Stimulated activated CD4-positive, alpha-beta T cell treated with anti-CD3 and anti-CD28 coated beads, Interleukin-2, amount 100 ng/mL, for 24 hours (primary cell): ENCODE measurements around the gene TMEM132E.
A peak's percentile ranks its signal among the peaks of the same experiment; 100 is the strongest.

Experiments used
- DNase-seq, 2 donors: peaks; one replicate each; pipeline ENCODE4 v3.0.0-alpha.2; 2020

TMEM132E gene

GRCh38 chr17:34637548-34638525 lies 58.5 kb downstream of the TMEM132E start:
- peak; percentile 85 to 87 for DNase-seq

- no peak for DNase-seq
Measured at GRCh38 chr17:34638526-34639260, 59.3 kb downstream of the TMEM132E start.

- no peak for DNase-seq
Measured at GRCh38 chr17:34639706-34640425, 60.5 kb downstream of the TMEM132E start.

DNA sequence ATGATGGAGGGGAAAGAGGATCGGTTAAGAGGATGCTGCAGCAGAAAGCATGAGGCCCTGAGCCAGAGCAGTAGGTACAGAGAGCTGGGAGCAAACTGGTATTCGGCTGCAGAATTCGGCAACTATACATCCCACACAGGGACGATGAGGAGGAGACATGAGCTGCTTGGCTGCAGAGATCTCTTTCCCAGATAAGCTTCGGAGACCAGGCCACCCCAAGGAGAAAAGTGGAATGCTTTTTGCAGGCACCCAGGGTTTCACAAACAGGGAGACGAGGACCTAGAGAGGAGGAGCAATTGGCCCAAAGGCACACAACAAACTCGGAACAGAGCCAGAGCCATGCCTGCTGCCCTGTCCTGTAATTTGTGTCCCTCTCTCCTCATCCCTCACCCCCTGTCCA lies 62.0 kb downstream of the TMEM132E start:
- DNase-seq = no peak

DNA sequence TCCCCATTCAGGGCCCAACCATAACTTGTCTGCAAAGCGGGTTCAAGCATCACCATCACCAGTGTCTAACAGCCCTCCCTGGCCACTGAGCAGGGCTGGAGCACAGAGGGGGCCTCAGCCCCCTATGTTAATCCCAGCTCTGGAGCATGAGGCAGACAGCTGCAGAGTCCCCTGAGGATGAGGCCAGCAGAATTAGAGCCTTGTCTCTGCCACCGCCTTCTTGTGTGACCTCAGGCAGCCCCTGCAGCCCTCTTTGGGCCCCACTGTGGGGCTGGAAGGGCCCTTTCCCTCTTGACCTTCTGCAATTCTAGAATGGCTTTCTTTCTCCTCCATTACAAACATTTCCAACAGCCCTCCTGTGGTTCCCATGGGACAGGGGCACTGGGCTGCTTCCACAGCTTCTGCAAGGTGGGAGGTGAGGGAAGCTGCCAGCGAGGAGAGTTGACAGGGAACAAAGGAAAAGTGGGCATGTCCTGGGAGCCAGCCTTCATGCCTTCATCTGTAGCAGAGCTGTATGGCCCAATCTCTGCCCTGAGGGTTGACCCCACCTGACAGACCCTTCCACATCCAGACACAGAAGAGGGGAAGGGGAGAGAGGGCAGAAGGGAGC lies 65.7 kb downstream of the TMEM132E start:
- DNase-seq = no peak

DNA sequence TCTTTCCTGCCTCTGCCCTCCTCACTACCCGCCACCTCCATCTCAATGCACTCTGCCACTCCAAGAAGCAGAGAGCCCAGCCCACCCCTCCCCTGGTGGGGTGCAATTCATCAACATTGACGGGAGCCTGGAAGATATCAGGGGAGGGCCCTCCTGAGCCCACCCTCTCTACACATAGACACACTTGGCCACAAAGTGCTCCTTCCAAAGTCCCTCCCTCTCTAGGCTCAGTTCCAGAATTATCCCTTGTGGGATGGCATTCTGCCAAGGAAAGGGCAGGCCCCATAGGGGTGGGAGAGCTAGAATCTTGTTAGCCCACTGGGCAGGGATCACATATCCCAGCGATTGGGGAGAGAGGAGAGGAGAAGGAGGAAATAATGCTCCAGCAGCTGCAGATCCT lies 66.2 kb downstream of the TMEM132E start:
- no peak for DNase-seq

DNA sequence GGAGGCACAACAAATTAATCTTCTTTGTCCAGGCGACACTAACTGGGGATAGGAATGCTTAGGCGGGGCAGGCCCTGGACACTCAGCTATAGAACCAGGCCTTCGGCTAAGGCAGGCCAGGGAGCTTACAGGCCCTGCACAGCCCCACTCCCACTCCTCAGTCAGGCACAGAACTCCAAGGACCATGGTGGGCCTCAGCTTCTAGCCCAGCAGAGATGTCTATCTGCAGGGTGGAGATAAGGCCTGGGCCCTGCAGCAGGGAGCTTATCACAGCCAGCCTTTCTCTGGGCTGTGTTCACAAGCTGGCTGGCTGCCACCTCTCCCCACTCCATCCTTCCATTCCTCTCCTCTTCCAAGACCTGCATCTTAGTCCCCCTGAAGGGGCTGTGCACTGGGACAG lies 68.1 kb downstream of the TMEM132E start:
- no peak for DNase-seq

DNA sequence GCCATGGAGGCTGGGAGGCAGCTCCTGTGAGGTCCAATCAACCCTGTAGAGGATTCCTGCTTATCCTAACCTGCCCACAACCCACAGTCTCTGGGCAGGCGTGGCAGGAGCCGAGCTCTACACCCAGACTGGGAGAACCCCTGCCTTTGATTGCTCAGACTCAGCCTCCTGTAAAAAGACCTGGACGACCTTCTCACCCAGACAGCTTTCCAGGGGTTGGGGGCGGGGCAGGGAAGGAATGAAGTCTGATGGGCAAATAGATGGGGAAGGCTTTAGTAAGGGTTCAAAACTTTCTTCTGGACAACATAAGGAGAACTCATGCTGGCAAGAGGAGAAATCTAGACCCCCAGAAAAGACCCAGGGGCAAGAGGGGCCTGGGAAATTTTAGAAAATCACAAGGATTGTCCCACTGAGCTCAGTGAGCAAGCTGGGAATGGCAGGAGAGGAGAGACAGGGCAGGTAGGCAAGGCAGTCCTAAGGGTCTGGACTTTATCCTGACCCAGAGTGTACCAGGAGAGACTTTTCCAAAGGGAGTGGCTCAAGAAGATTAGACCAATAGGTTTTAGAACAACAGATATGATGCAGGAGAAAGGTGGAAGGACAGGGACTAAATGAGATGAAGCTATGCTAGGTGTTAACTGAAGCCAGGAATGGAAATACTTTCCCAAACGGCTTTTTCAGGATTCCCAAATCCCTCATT lies 70.8 kb downstream of the TMEM132E start:
- no peak for DNase-seq

- no peak for DNase-seq
Measured at GRCh38 chr17:34651402-34651811, 72.0 kb downstream of the TMEM132E start.

DNA sequence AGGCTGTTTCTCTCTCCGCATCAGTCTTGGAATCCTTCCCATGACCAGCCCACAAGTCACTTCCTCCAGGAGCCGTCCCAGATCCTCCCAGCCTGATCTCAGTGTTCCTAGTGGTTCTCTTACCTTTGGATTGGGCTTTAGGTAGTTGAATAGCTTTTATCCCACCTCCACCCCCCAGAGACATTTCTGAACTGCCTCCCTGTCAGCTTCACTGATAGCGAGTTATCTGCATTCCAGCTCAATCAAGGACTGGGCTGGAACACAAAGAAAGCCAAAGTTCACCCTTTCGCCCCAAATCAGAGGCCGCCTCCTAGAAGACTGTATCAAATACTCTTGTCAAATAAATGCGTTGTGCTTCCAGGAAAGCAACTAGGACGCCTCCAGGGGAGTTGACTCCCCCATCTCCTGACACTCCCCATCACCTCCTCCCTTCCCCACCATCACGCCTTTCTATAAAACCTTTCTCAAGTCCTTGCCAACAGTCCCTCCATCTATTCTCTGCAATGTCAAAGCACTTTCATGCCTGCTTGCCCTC lies 72.7 kb downstream of the TMEM132E start:
- DNase-seq = no peak

GRCh38 chr17:34653511-34653910 lies 74.1 kb downstream of the TMEM132E start:
- DNase-seq = no peak

- DNase-seq = no peak
Measured at GRCh38 chr17:34654276-34654880, 75.0 kb downstream of the TMEM132E start.

DNA sequence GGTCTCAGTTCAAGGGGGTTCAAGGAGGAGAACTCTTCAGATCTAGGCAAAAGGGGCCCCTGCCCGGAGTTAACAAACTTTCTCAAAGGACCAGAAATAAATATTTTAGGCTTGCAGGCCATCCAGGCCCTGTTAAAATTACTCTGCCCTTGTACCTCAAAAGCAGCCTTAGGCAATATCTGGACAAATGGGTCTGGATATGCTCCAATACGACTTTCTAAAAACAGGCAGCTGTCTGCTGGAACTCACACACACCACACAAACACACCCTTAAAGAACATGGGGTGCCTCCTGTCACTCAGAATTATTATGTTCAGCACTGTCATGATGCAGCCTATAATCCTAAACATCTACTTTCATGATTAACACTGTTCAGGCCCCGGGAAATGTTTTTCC lies 75.5 kb downstream of the TMEM132E start:
- DNase-seq = no peak

GRCh38 chr17:34656801-34657200 lies 77.4 kb downstream of the TMEM132E start:
- no peak for DNase-seq

DNA sequence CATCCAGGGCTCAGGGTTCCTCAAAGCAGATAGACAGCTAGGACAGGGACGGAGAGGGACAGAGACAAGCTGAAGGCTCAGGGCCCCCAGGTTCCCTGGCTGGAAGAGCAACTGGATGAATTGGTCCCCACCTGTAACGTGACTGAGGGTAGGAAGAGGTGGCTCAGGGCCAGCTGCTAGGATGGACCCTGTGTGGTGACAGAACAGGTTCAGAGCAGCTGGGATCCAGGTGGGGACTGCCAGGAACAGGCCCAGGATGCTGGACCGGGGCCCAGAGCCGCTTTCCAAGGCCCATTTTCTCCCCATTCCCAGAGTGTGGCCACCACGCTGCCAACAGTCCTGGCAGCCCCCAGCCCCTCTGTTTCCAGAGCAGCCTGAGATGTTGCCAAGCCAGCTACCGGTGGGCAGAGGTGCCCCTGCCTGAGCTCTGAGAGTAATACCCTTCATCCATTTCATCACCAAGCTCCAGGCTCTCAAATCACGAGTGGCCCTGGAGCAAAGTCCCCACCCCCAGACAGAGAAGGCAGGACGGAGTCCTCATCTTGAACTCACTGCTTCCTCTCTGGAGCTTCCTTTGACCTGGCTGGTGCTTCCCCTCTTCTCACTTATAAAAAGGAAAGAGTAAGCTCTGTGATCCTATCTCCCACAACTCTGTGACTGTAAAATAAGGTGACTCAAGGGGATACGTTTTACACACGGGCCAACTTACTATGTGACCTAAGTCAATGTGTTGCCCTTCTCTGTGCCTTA lies 79.6 kb downstream of the TMEM132E start:
- no peak for DNase-seq

DNA sequence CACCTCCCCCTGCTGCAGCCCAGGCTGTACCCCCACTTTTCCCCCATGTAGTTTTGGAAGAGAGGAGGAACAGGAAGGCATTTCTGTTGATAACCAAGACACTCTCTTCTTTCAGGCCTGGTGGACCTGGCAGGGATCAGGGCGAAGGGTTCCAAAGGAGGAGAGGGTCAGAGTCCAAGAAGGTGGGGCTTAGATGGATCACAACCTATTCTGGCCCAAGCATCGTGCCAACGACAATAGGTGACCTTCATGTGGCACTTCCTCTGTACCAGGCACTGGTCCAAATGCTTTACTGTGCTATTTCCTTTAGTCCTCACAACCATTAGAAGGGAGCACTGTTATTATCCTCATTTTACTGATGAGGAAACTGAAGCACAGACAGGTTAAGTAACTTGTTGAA lies 84.3 kb downstream of the TMEM132E start:
- no peak for DNase-seq

DNA sequence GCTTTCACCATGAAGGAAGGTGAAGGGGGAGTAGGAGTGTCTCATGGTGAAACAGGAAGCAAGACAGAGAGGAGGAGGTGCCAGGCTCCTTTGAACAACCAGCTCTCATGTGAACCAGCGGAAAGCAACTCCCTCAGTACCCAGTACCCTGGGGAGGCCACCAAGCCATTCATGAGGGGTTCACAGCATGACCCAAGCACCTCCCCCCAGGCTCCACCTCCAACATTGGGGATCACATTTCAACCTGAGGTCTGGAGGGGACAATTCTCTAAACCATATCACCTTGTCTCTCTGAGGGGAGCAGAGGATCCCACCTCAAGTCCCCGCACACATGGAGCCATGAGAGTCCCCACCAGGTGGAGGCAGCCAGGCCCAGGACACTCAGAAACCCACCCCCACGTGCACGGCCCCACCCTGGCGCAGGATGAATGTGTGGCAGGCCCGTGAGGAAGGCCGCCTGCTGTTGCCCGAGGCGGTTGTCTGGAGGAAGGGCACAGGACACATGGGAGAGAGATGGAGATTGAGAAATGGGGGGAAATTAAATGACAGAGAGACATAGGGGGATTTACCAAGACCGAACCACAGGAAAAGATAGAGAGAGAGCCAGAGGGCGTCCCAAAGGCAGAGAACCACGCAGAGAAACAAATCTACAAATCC lies 85.9 kb downstream of the TMEM132E start:
- DNase-seq = no peak

GRCh38 chr17:34665819-34666763 lies 86.7 kb downstream of the TMEM132E start:
- no peak for DNase-seq

- DNase-seq = no peak
Measured at GRCh38 chr17:34667656-34668055, 88.3 kb downstream of the TMEM132E start.
